Measurements from ENCODE around the gene TLL2. TPM values are rescaled to one million over a fixed set of nuclear protein-coding genes. Genes with fewer than 3 reads are reported as not detected.

Gene TLL2
- total and polyA plus RNA-seq, 11 donors, result 1.8 to 8.6 (median 4.6) TPM

Other genes starting within 250 kb of the TLL2 start
- gene BLNK, start 242.4 kb downstream of the TLL2 start, total RNA-seq, result 10 to 100 TPM in 1 of 9 donors, 1 to 10 TPM in 3, under 1 TPM in 4, not detected in 1; 0.25 to 11.1 (median 1.0) TPM
- under 1 TPM; 0.33 to 0.80 TPM for gene BLNK, start 242.4 kb downstream of the TLL2 start, polyA plus RNA-seq
- not detected for gene DNTT, start 209.5 kb downstream of the TLL2 start, total RNA-seq
- gene DNTT, start 209.5 kb downstream of the TLL2 start, polyA plus RNA-seq, result not detected
- gene OPALIN, start 154.9 kb downstream of the TLL2 start, total RNA-seq, result under 1 TPM in 1 of 9 donors, not detected in 8; 0.16 TPM
- not detected for gene OPALIN, start 154.9 kb downstream of the TLL2 start, polyA plus RNA-seq
- gene TM9SF3, start 73.1 kb upstream of the TLL2 start, total RNA-seq, result 10 to 100 TPM; 35.1 to 75.6 (median 67.4) TPM
- gene TM9SF3, start 73.1 kb upstream of the TLL2 start, polyA plus RNA-seq, result 10 to 100 TPM; 14.9 to 51.0 TPM
- 10 to 100 TPM in 2 of 9 donors, 1 to 10 TPM in 7; 1.4 to 37.9 (median 6.1) TPM for gene PIK3AP1, start 206.6 kb upstream of the TLL2 start, total RNA-seq
- gene PIK3AP1, start 206.6 kb upstream of the TLL2 start, polyA plus RNA-seq, result 1 to 10 TPM; 1.3 to 1.8 TPM